GM23338 (cell line): ENCODE results near the gene ID3. TPM values are rescaled to one million over a fixed set of nuclear protein-coding genes. Genes with fewer than 3 reads are reported as not detected.

Source experiments
- ATAC-seq: fragments of 200-7000 bp; cut with Tn5 transposase; 3 replicates; pipeline ENCODE4 v1.9.1; 2020
- DNase-seq: peaks from one replicate; pipeline ENCODE4 v3.0.0-alpha.2; 2015; ENCODE audit warnings: low spot score
- H2AFZ ChIP-seq: fragments of 200-600 bp; sonication (generic); 2 replicates; pipeline ENCODE4 v1.8.0; 2016; ENCODE audit warnings: antibody characterized with exemption, mild to moderate bottlenecking, moderate library complexity
- H3F3A ChIP-seq: fragments of 200-600 bp; sonication (generic); replicated peaks from 2 replicates; pipeline ENCODE4 v1.8.0; 2017; ENCODE audit warnings: antibody characterized with exemption, mixed run types, low read depth
- H3K27ac ChIP-seq: fragments of 200-600 bp; sonication (generic); 2 replicates; pipeline ENCODE4 v1.6.1; 2016; ENCODE audit warnings: low read depth
- H3K27me3 ChIP-seq: fragments of 200-600 bp; sonication (generic); 2 replicates; pipeline ENCODE4 v1.8.0; 2016; ENCODE audit warnings: mild to moderate bottlenecking, mixed run types, moderate library complexity; ENCODE audit not compliant: insufficient read depth
- H3K36me3 ChIP-seq: fragments of 200-600 bp; sonication (generic); 2 replicates; pipeline ENCODE4 v1.8.0; 2016; ENCODE audit warnings: mild to moderate bottlenecking; ENCODE audit not compliant: insufficient read depth
- H3K4me1 ChIP-seq: fragments of 200-600 bp; sonication (generic); 2 replicates; pipeline ENCODE4 v1.8.0; 2016; ENCODE audit warnings: mild to moderate bottlenecking, moderate library complexity; ENCODE audit not compliant: insufficient read depth
- H3K4me2 ChIP-seq: fragments of 200-600 bp; sonication (generic); 2 replicates; pipeline ENCODE4 v1.7.1; 2017; ENCODE audit warnings: mixed run types
- H3K4me3 ChIP-seq: fragments of 200-600 bp; sonication (generic); 2 replicates; pipeline ENCODE4 v1.6.1; 2016; ENCODE audit warnings: mixed run types
- H3K79me2 ChIP-seq: fragments of 200-600 bp; sonication (generic); replicated peaks from 2 replicates; pipeline ENCODE4 v1.8.0; 2017; ENCODE audit warnings: mild to moderate bottlenecking; ENCODE audit not compliant: insufficient read depth
- H3K9me2 ChIP-seq: fragments of 200-600 bp; sonication (generic); 2 replicates; pipeline ENCODE4 v1.8.0; 2017; ENCODE audit not compliant: insufficient read depth
- H4K20me1 ChIP-seq: fragments of 200-600 bp; sonication (generic); replicated peaks from 2 replicates; pipeline ENCODE4 v1.8.0; 2017; ENCODE audit warnings: mild to moderate bottlenecking; ENCODE audit not compliant: insufficient read depth
- H3K27ac Mint-ChIP-seq: 2 replicates; pipeline ENCODE4 v1.8.0; 2020; ENCODE audit warnings: inconsistent platforms, mild to moderate bottlenecking, moderate library complexity, mixed read lengths
- H3K27me3 Mint-ChIP-seq: 3 replicates; pipeline ENCODE4 v1.8.0; 2022; ENCODE audit warnings: low read depth, mild to moderate bottlenecking, moderate library complexity, mixed read lengths, inconsistent platforms; ENCODE audit not compliant: insufficient read depth, poor library complexity
- H3K36me3 Mint-ChIP-seq: 3 replicates; pipeline ENCODE4 v1.8.0; 2021; ENCODE audit warnings: low read depth, mild to moderate bottlenecking, inconsistent platforms, moderate library complexity, mixed read lengths
- H3K4me1 Mint-ChIP-seq: 3 replicates; pipeline ENCODE4 v1.8.0; 2020; ENCODE audit warnings: mild to moderate bottlenecking, inconsistent platforms, mixed read lengths
- H3K4me3 Mint-ChIP-seq: 3 replicates; pipeline ENCODE4 v1.8.0; 2021; ENCODE audit warnings: moderate library complexity, mild to moderate bottlenecking, inconsistent platforms, mixed read lengths
- H3K9me3 Mint-ChIP-seq: 3 replicates; pipeline ENCODE4 v1.8.0; 2020; ENCODE audit warnings: moderate library complexity, mild to moderate bottlenecking, inconsistent platforms, mixed read lengths
- CREB1 ChIP-seq: fragments of 250-450 bp; sonication (Bioruptor Pico); IDR thresholded peaks from 2 replicates; pipeline ENCODE4 v1.5.0; 2020; ENCODE audit warnings: low read depth, mild to moderate bottlenecking, moderate library complexity
- EZH2 ChIP-seq: fragments of 200-600 bp; sonication (generic); IDR thresholded peaks from one replicate; pipeline ENCODE4 v1.8.0; 2017; ENCODE audit warnings: antibody characterized with exemption, mild to moderate bottlenecking, low read depth; ENCODE audit not compliant: unreplicated experiment
- EZH2phosphoT487 ChIP-seq: fragments of 200-600 bp; sonication (generic); IDR thresholded peaks from one replicate; pipeline ENCODE4 v1.8.1; 2018; ENCODE audit warnings: antibody characterized with exemption; ENCODE audit not compliant: unreplicated experiment
- JUNB ChIP-seq: IDR thresholded peaks from one replicate; pipeline ENCODE4 v1.6.1; 2016; ENCODE audit warnings: antibody characterized with exemption; ENCODE audit not compliant: unreplicated experiment
- NANOG ChIP-seq: IDR thresholded peaks from 2 replicates; pipeline ENCODE4 v1.6.1; 2016; ENCODE audit warnings: antibody characterized with exemption, borderline replicate concordance
- ZNF114 ChIP-seq: fragments of 250-450 bp; sonication (Bioruptor Pico); IDR thresholded peaks from 2 replicates; pipeline ENCODE4 v1.5.0; 2020; ENCODE audit warnings: mild to moderate bottlenecking, moderate library complexity
- ZNF331 ChIP-seq: fragments of 250-450 bp; sonication (Bioruptor Pico); IDR thresholded peaks from 2 replicates; pipeline ENCODE4 v1.5.0; 2020; ENCODE audit warnings: low read depth, mild to moderate bottlenecking, moderate library complexity
- polyA plus RNA-seq: library from polyadenylated mRNA; unstranded; fragments of >200 nt; fragmentation: Nextera tagmentation; extraction: Ambion mirVana; gene quantifications from 2 replicates; pipeline ENCODE4 v1.2.1, GENCODE V29; 2016
- total RNA-seq: library from RNA; depleted of rRNA; stranded (reverse); fragments of >200 nt; shearing (Covaris generic); gene quantifications from 2 replicates; pipeline ENCODE4 v1.2.3, GENCODE V29; 2014
- TF ChIP-seq, protein P1 (sequence below), 2 experiments: fragments of 200-600 bp in 1 of 2; sonication (generic) in 1 of 2; conservative IDR thresholded peaks; 2 replicates each; pipeline versions ENCODE4 v1.5.1 to v1.6.1; 2016 to 2017; ENCODE audit warnings: antibody characterized with exemption in 2 of 2, low read depth in 2 of 2, mild to moderate bottlenecking in 2 of 2, moderate library complexity in 1 of 2
- TF ChIP-seq, protein P2 (sequence below): fragments of 250-450 bp; sonication (Bioruptor Pico); IDR thresholded peaks from 2 replicates; pipeline ENCODE4 v1.5.0; 2020; ENCODE audit warnings: mild to moderate bottlenecking, moderate library complexity

ID3 gene
- total and polyA plus RNA-seq, 2 experiments from 2014 or later: 164 to 345 TPM

DNA sequence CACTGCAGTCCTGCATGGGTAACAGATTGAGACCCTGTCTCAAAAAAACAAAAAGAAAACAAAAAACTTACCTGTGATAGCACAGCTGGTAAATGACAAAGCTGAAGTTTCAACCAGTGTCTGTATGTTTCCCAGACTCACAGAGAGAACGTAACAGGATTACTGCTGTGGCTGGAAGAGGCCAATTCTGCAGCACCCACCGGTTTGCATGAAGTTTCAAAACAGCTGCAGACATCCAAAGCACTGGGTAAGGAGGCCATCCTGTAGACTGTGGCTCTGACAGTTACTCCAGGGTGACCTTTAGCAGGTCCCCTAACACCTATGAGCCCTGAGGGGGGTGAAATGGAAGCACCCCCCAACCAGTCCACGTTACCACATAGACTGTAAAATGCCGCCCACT lies 7.5 kb downstream of the ID3 start:
- Histone ChIP-seq H3K27ac (no peak overlapping the region), H3K4me1 (peaks cover 17% of the 10 kb centered on the region), H3K4me3 (no peak overlapping the region), H4K20me1 (no peaks in the 10 kb centered on the region), H3K36me3 (no peaks in the 10 kb centered on the region), H3F3A (peaks cover 20% of the 10 kb centered on the region), H2AFZ (no peak overlapping the region), H3K79me2 (no peaks in the 10 kb centered on the region), H3K27me3 (peaks cover 15% of the 10 kb centered on the region), H3K4me2 (no peak overlapping the region), H3K9me2 (no peaks in the 10 kb centered on the region)
- Mint-ChIP-seq H3K4me1 (peaks cover 56% of the 10 kb centered on the region), H3K27me3 (peaks cover 29% of the 10 kb centered on the region), H3K9me3 (no peaks in the 10 kb centered on the region; the same call in 2 of the 3 replicates), H3K27ac (no peak overlapping the region), H3K36me3 (peaks cover 6% of the 10 kb centered on the region), H3K4me3 (no peak overlapping the region)
- DNase-seq: no peak
- TF ChIP-seq EZH2 (no peak), JUNB (no peak), ZNF114 (CRISPR knock-in tag) (no peak), NANOG (no peak), CREB1 (CRISPR knock-in tag) (no peak), EZH2phosphoT487 (no peak), ZNF331 (CRISPR knock-in tag) (no peak)
- TF ChIP-seq, protein P1, sequence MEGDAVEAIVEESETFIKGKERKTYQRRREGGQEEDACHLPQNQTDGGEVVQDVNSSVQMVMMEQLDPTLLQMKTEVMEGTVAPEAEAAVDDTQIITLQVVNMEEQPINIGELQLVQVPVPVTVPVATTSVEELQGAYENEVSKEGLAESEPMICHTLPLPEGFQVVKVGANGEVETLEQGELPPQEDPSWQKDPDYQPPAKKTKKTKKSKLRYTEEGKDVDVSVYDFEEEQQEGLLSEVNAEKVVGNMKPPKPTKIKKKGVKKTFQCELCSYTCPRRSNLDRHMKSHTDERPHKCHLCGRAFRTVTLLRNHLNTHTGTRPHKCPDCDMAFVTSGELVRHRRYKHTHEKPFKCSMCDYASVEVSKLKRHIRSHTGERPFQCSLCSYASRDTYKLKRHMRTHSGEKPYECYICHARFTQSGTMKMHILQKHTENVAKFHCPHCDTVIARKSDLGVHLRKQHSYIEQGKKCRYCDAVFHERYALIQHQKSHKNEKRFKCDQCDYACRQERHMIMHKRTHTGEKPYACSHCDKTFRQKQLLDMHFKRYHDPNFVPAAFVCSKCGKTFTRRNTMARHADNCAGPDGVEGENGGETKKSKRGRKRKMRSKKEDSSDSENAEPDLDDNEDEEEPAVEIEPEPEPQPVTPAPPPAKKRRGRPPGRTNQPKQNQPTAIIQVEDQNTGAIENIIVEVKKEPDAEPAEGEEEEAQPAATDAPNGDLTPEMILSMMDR (conservative IDR thresholded peaks at IDR 0.05; ENCODE audit: low read depth in 2 of 2): no peak
- TF ChIP-seq, protein P2, sequence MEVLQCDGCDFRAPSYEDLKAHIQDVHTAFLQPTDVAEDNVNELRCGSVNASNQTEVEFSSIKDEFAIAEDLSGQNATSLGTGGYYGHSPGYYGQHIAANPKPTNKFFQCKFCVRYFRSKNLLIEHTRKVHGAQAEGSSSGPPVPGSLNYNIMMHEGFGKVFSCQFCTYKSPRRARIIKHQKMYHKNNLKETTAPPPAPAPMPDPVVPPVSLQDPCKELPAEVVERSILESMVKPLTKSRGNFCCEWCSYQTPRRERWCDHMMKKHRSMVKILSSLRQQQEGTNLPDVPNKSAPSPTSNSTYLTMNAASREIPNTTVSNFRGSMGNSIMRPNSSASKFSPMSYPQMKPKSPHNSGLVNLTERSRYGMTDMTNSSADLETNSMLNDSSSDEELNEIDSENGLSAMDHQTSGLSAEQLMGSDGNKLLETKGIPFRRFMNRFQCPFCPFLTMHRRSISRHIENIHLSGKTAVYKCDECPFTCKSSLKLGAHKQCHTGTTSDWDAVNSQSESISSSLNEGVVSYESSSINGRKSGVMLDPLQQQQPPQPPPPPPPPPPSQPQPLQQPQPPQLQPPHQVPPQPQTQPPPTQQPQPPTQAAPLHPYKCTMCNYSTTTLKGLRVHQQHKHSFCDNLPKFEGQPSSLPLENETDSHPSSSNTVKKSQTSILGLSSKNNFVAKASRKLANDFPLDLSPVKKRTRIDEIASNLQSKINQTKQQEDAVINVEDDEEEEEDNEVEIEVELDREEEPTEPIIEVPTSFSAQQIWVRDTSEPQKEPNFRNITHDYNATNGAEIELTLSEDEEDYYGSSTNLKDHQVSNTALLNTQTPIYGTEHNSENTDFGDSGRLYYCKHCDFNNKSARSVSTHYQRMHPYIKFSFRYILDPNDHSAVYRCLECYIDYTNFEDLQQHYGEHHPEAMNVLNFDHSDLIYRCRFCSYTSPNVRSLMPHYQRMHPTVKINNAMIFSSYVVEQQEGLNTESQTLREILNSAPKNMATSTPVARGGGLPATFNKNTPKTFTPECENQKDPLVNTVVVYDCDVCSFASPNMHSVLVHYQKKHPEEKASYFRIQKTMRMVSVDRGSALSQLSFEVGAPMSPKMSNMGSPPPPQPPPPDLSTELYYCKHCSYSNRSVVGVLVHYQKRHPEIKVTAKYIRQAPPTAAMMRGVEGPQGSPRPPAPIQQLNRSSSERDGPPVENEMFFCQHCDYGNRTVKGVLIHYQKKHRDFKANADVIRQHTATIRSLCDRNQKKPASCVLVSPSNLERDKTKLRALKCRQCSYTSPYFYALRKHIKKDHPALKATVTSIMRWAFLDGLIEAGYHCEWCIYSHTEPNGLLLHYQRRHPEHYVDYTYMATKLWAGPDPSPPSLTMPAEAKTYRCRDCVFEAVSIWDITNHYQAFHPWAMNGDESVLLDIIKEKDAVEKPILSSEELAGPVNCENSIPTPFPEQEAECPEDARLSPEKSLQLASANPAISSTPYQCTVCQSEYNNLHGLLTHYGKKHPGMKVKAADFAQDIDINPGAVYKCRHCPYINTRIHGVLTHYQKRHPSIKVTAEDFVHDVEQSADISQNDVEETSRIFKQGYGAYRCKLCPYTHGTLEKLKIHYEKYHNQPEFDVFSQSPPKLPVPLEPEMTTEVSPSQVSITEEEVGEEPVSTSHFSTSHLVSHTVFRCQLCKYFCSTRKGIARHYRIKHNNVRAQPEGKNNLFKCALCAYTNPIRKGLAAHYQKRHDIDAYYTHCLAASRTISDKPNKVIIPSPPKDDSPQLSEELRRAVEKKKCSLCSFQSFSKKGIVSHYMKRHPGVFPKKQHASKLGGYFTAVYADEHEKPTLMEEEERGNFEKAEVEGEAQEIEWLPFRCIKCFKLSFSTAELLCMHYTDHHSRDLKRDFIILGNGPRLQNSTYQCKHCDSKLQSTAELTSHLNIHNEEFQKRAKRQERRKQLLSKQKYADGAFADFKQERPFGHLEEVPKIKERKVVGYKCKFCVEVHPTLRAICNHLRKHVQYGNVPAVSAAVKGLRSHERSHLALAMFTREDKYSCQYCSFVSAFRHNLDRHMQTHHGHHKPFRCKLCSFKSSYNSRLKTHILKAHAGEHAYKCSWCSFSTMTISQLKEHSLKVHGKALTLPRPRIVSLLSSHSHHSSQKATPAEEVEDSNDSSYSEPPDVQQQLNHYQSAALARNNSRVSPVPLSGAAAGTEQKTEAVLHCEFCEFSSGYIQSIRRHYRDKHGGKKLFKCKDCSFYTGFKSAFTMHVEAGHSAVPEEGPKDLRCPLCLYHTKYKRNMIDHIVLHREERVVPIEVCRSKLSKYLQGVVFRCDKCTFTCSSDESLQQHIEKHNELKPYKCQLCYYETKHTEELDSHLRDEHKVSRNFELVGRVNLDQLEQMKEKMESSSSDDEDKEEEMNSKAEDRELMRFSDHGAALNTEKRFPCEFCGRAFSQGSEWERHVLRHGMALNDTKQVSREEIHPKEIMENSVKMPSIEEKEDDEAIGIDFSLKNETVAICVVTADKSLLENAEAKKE: no peak
- ATAC-seq: no peak
